H9 (cell line): ENCODE measurements around the gene GPR62. TPM values are rescaled to one million over a fixed set of nuclear protein-coding genes. Genes with fewer than 3 reads are reported as not detected.
A peak's percentile ranks its signal among the peaks of the same experiment; 100 is the strongest.

Source experiments
- DNase-seq: peaks from one replicate; pipeline ENCODE4 v3.0.0-alpha.2; 2017
- H2AFZ ChIP-seq: one replicate; pipeline ENCODE4 v1.6.1; 2013; ENCODE audit warnings: mild to moderate bottlenecking, low read length, control low read depth, moderate library complexity
- H2AK5ac ChIP-seq: 2 replicates; pipeline ENCODE4 v1.6.1; 2013; ENCODE audit warnings: low read length, control low read depth, mixed read lengths; ENCODE audit not compliant: insufficient read length
- H2BK120ac ChIP-seq: one replicate; pipeline ENCODE4 v1.6.1; 2013; ENCODE audit warnings: low read depth, mild to moderate bottlenecking, low read length, control low read depth, inconsistent platforms; ENCODE audit not compliant: poor library complexity, severe bottlenecking
- H2BK12ac ChIP-seq: 2 replicates; pipeline ENCODE4 v1.6.1; 2013; ENCODE audit warnings: low read length, control low read depth, mixed read lengths, low read depth; ENCODE audit not compliant: insufficient read length
- H2BK15ac ChIP-seq: 2 replicates; pipeline ENCODE4 v1.6.1; 2013; ENCODE audit warnings: low read depth, low read length, control low read depth
- H2BK20ac ChIP-seq: one replicate; pipeline ENCODE4 v1.6.1; 2013; ENCODE audit warnings: low read depth, mild to moderate bottlenecking, low read length, control low read depth, inconsistent platforms; ENCODE audit not compliant: poor library complexity, severe bottlenecking
- H2BK5ac ChIP-seq: 2 replicates; pipeline ENCODE4 v1.6.1; 2013; ENCODE audit warnings: low read length, control low read depth, mixed read lengths; ENCODE audit not compliant: insufficient read length
- H3K14ac ChIP-seq: 2 replicates; pipeline ENCODE4 v1.6.1; 2013; ENCODE audit warnings: low read length, control low read depth; ENCODE audit not compliant: insufficient read depth
- H3K18ac ChIP-seq: 2 replicates; pipeline ENCODE4 v1.6.1; 2013; ENCODE audit warnings: low read depth, mild to moderate bottlenecking, mixed read lengths, low read length, control low read depth; ENCODE audit not compliant: insufficient read length
- H3K23ac ChIP-seq: 2 replicates; pipeline ENCODE4 v1.6.1; 2013; ENCODE audit warnings: low read length, control low read depth, mixed read lengths, low read depth; ENCODE audit not compliant: insufficient read length
- H3K23me2 ChIP-seq: 2 replicates; pipeline ENCODE4 v1.6.1; 2013; ENCODE audit warnings: low read depth, mild to moderate bottlenecking, mixed read lengths, low read length, control low read depth; ENCODE audit not compliant: insufficient read length, poor library complexity, severe bottlenecking
- H3K27ac ChIP-seq: 2 replicates; pipeline ENCODE4 v1.5.1; 2013; ENCODE audit warnings: low read length, control low read depth, mixed read lengths, low read depth; ENCODE audit not compliant: insufficient read length
- H3K27me3 ChIP-seq: 2 replicates; pipeline ENCODE4 v1.6.1; 2013; ENCODE audit warnings: low read length, control low read depth, inconsistent platforms; ENCODE audit not compliant: insufficient read depth
- H3K4ac ChIP-seq: 2 replicates; pipeline ENCODE4 v1.6.1; 2013; ENCODE audit warnings: low read depth, mild to moderate bottlenecking, control low read depth, inconsistent platforms, low read length, moderate library complexity
- H3K4me1 ChIP-seq: 2 replicates; pipeline ENCODE4 v1.6.1; 2013; ENCODE audit warnings: low read length, control low read depth, inconsistent platforms; ENCODE audit not compliant: insufficient read depth
- H3K4me2 ChIP-seq: 2 replicates; pipeline ENCODE4 v1.6.1; 2013; ENCODE audit warnings: low read length, control low read depth, mixed read lengths; ENCODE audit not compliant: insufficient read length, insufficient read depth
- H3K56ac ChIP-seq: 2 replicates; pipeline ENCODE4 v1.6.1; 2013; ENCODE audit warnings: low read depth, mild to moderate bottlenecking, mixed read lengths, low read length, control low read depth; ENCODE audit not compliant: insufficient read length
- H3K79me1 ChIP-seq: 2 replicates; pipeline ENCODE4 v1.6.1; 2013; ENCODE audit warnings: low read depth, mild to moderate bottlenecking, moderate library complexity, low read length, control low read depth, inconsistent platforms; ENCODE audit not compliant: insufficient read depth, poor library complexity, severe bottlenecking
- H3K79me2 ChIP-seq: 2 replicates; pipeline ENCODE4 v1.6.1; 2013; ENCODE audit warnings: low read length, control low read depth, inconsistent platforms; ENCODE audit not compliant: insufficient read depth
- H3K9ac ChIP-seq: 2 replicates; pipeline ENCODE4 v1.6.1; 2013; ENCODE audit warnings: low read length, control low read depth, mixed read lengths; ENCODE audit not compliant: insufficient read length; ENCODE audit errors: extremely low read depth
- H3K9me3 ChIP-seq: one replicate; pipeline ENCODE4 v1.6.1; 2013; ENCODE audit warnings: low read depth, low read length, inconsistent platforms; ENCODE audit not compliant: control insufficient read depth
- H3T11ph ChIP-seq: one replicate; pipeline ENCODE4 v1.6.1; 2013; ENCODE audit warnings: mild to moderate bottlenecking, low read length, control low read depth, inconsistent platforms
- H4K20me1 ChIP-seq: one replicate; pipeline ENCODE4 v1.6.1; 2013; ENCODE audit not compliant: control insufficient read depth, insufficient read length, insufficient read depth
- H4K5ac ChIP-seq: 2 replicates; pipeline ENCODE4 v1.6.1; 2013; ENCODE audit warnings: low read depth, mild to moderate bottlenecking, mixed read lengths, low read length, control low read depth; ENCODE audit not compliant: insufficient read length
- H4K8ac ChIP-seq: replicated peaks from 2 replicates; pipeline ENCODE4 v1.6.1; 2013; ENCODE audit warnings: low read length, control low read depth, mixed read lengths, low read depth; ENCODE audit not compliant: insufficient read length
- H4K91ac ChIP-seq: 2 replicates; pipeline ENCODE4 v1.6.1; 2013; ENCODE audit warnings: low read depth, mild to moderate bottlenecking, moderate library complexity, mixed read lengths, low read length, control low read depth; ENCODE audit not compliant: insufficient read length
- H3K27ac Mint-ChIP-seq, 3 experiments: 2 replicates in 2 of 3; 3 replicates in 1 of 3; pipeline ENCODE4 v1.8.0; 2020 to 2021; ENCODE audit warnings: mixed read lengths in 3 of 3, mild to moderate bottlenecking in 1 of 3, moderate library complexity in 1 of 3
- H3K27me3 Mint-ChIP-seq: 2 replicates; pipeline ENCODE4 v1.8.0; 2021; ENCODE audit warnings: low read depth, mild to moderate bottlenecking, moderate library complexity, mixed read lengths
- H3K36me3 Mint-ChIP-seq, 3 experiments: 2 replicates in 2 of 3; 3 replicates in 1 of 3; pipeline ENCODE4 v1.8.0; 2020 to 2021; ENCODE audit warnings: low read depth in 3 of 3, mixed read lengths in 3 of 3; ENCODE audit not compliant: insufficient read depth in 1 of 3
- H3K4me1 Mint-ChIP-seq, 2 experiments: 2 replicates each; pipeline ENCODE4 v1.8.0; 2020; ENCODE audit warnings: mixed read lengths in 2 of 2
- H3K4me3 Mint-ChIP-seq, 2 experiments: 2 replicates in 1 of 2; 3 replicates in 1 of 2; pipeline ENCODE4 v1.8.0; 2020 to 2021; ENCODE audit warnings: mild to moderate bottlenecking in 2 of 2, mixed read lengths in 2 of 2, moderate library complexity in 1 of 2
- H3K9me3 Mint-ChIP-seq, 2 experiments: 2 replicates in 1 of 2; 3 replicates in 1 of 2; pipeline ENCODE4 v1.8.0; 2020; ENCODE audit warnings: mild to moderate bottlenecking in 2 of 2, mixed read lengths in 2 of 2, moderate library complexity in 1 of 2
- WGBS: extraction: QIAGEN DNeasy Blood & Tissue Kit; methylation state at CpG from one replicate; pipeline ENCODE4 v1.1.7; 2013; ENCODE audit warnings: missing lambda C conversion rate, low lambda C conversion rate, mixed read lengths; ENCODE audit not compliant: insufficient read length; ENCODE audit errors: extremely low coverage; 5-methylcytosine and 5-hydroxymethylcytosine counted together
- total RNA-seq: library from RNA; stranded (reverse); gene quantifications from 2 replicates; pipeline ENCODE4 v1.2.1, GENCODE V29; 2021
- TF ChIP-seq, protein P1 (sequence below): fragments of 200-600 bp; sonication (generic); conservative IDR thresholded peaks from 3 replicates; pipeline ENCODE4 v1.8.0; 2021; ENCODE audit warnings: antibody characterized with exemption, mild to moderate bottlenecking

The GPR62 gene
- total RNA-seq, 1 experiment from 2014 or later = 0.13 TPM

DNA sequence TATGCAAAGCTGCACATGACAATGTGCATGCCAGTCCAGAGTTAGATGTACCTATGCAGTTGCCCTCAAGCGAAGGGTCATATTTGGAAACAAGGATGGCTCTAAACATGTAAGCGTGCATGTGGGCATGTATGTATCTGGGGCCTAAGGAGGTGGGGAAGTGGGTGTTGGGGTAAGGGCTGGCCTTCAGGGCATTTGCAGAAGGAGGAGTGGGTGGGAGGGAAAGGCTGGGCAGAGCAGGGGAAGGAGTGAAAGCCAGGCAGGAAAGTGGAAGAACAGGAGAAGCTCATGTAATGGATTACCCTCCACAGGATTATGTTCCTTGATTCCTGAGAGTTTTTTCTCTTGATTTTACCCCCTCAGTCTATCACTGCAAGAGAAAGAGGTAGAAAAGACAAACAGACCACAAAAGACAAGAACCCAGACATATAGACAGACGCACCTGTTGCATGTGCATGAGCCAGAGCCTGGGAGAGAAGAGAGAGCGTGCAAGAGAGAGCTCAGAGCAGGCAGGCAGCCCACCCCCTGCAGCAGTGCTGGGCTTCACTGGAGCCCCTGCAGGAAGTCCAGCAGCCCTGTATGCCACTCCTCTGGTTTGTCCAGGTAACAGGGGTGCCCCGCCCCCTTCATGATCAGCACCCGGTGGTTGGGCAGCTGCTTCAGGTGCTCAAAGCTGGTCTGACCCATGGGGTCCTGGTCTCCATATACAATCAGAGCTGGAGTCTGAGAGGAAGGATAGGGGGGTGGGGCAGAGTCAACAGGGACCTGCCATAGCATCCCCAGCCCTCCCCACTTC lies 13.9 kb downstream of the GPR62 start:
- Histone ChIP-seq H4K8ac (no peak overlapping the region), H3K27me3 (no peaks in the 10 kb centered on the region), H3K79me1 (no peaks in the 10 kb centered on the region), H3K4me2 (peak overlapping the region; percentile 29), H4K20me1 (no peaks in the 10 kb centered on the region), H3K79me2 (no peaks in the 10 kb centered on the region), H2AK5ac (no peak overlapping the region), H3K14ac (no peak overlapping the region), H3T11ph (no peak overlapping the region), H3K23me2 (peaks cover 11% of the 10 kb centered on the region), H2BK5ac (no peak overlapping the region), H2BK120ac (no peak overlapping the region), H3K18ac (no peak overlapping the region), H3K9me3 (no peaks in the 10 kb centered on the region), H2AFZ (no peak overlapping the region), H3K4ac (no peak overlapping the region), H3K56ac (no peak overlapping the region), H3K23ac (no peak overlapping the region), H3K9ac (no peak overlapping the region), H2BK12ac (no peak overlapping the region), H3K27ac (no peak overlapping the region), H3K4me1 (peaks cover 11% of the 10 kb centered on the region; the same call in 1 of the 2 replicates), H2BK15ac (no peak overlapping the region), H4K5ac (no peak overlapping the region), H4K91ac (no peak overlapping the region), H2BK20ac (no peak overlapping the region)
- peak; percentile 67 for DNase-seq
- TF ChIP-seq, protein P1, sequence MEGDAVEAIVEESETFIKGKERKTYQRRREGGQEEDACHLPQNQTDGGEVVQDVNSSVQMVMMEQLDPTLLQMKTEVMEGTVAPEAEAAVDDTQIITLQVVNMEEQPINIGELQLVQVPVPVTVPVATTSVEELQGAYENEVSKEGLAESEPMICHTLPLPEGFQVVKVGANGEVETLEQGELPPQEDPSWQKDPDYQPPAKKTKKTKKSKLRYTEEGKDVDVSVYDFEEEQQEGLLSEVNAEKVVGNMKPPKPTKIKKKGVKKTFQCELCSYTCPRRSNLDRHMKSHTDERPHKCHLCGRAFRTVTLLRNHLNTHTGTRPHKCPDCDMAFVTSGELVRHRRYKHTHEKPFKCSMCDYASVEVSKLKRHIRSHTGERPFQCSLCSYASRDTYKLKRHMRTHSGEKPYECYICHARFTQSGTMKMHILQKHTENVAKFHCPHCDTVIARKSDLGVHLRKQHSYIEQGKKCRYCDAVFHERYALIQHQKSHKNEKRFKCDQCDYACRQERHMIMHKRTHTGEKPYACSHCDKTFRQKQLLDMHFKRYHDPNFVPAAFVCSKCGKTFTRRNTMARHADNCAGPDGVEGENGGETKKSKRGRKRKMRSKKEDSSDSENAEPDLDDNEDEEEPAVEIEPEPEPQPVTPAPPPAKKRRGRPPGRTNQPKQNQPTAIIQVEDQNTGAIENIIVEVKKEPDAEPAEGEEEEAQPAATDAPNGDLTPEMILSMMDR = no peak
- no CpG with 5 or more reads among the region's 6 CpGs for WGBS
- Mint-ChIP-seq H3K36me3 (peaks cover 0 to 5% (median 2%) of the 10 kb centered on the region in 3 experiments; a peak in 4 of 7 replicates), H3K27ac (peak overlapping the region in 2 of 3 experiments; percentile 49 to 77; a peak in 4 of 7 replicates), H3K27me3 (peaks cover 26% of the 10 kb centered on the region), H3K4me3 (peak overlapping the region; percentile 80 to 89), H3K4me1 (peaks cover 40 to 63% of the 10 kb centered on the region in 2 experiments), H3K9me3 (no peaks in the 10 kb centered on the region)
